GM12878 (cell line): ENCODE data around the gene SF3A1. TPM values are rescaled to one million over a fixed set of nuclear protein-coding genes. Genes with fewer than 3 reads are reported as not detected.

Source experiments
- CBX5 ChIP-seq: sonication (generic); IDR thresholded peaks from 2 replicates; pipeline ENCODE4 v1.6.1; 2016; ENCODE audit warnings: low read depth, moderate library complexity, mild to moderate bottlenecking, inconsistent platforms
- CHD2 ChIP-seq: IDR thresholded peaks from 2 replicates; pipeline ENCODE4 v1.6.1; 2011; ENCODE audit warnings: low read depth, low read length, improper control_type of control experiment, borderline replicate concordance
- CHD4 ChIP-seq: fragments of 200-600 bp; sonication (generic); IDR thresholded peaks from 2 replicates; pipeline ENCODE4 v1.6.1; 2016; ENCODE audit warnings: mild to moderate bottlenecking
- CREM ChIP-seq: IDR thresholded peaks from 2 replicates; pipeline ENCODE4 v1.6.1; 2014; ENCODE audit warnings: antibody characterized with exemption, low read depth
- EED ChIP-seq: sonication (generic); IDR thresholded peaks from 2 replicates; pipeline ENCODE4 v1.6.1; 2016; ENCODE audit warnings: antibody characterized with exemption, low read depth
- NFYB ChIP-seq: IDR thresholded peaks from 2 replicates; pipeline ENCODE4 v1.6.1; 2011; ENCODE audit warnings: low read depth, mild to moderate bottlenecking, low read length, improper control_type of control experiment, moderate library complexity; ENCODE audit not compliant: insufficient read depth
- NR2C1 ChIP-seq: fragments of 450-650 bp; IDR thresholded peaks from 2 replicates; pipeline ENCODE4 v1.6.1; 2017; ENCODE audit warnings: antibody characterized with exemption, mild to moderate bottlenecking, moderate library complexity
- POLR2AphosphoS2 ChIP-seq: IDR thresholded peaks from 2 replicates; pipeline ENCODE4 v1.6.1; 2011; ENCODE audit warnings: low read depth, mild to moderate bottlenecking, low read length, improper control_type of control experiment, moderate library complexity
- POLR2AphosphoS5 ChIP-seq: IDR thresholded peaks from 2 replicates; pipeline ENCODE4 v1.6.1; 2011; ENCODE audit warnings: mild to moderate bottlenecking, low read length, inconsistent platforms
- RELA ChIP-seq: fragments of 450-650 bp; IDR thresholded peaks from 2 replicates; pipeline ENCODE4 v1.8.0; 2014; ENCODE audit warnings: borderline replicate concordance; ENCODE audit not compliant: partially characterized antibody
- SMAD1 ChIP-seq: fragments of 450-650 bp; IDR thresholded peaks from 2 replicates; pipeline ENCODE4 v1.6.1; 2018; ENCODE audit warnings: mild to moderate bottlenecking, low read depth; ENCODE audit not compliant: partially characterized antibody
- SP1 ChIP-seq: IDR thresholded peaks from one replicate; pipeline ENCODE4 v1.6.1; 2011; ENCODE audit warnings: low read depth, low read length
- SREBF2 ChIP-seq: IDR thresholded peaks from 2 replicates; pipeline ENCODE4 v1.6.1; 2012; ENCODE audit warnings: mild to moderate bottlenecking, low read length
- ZNF207 ChIP-seq: fragments of 450-650 bp; IDR thresholded peaks from 2 replicates; pipeline ENCODE4 v1.6.1; 2014; ENCODE audit warnings: antibody characterized with exemption, mild to moderate bottlenecking, borderline replicate concordance
- ZNF384 ChIP-seq: IDR thresholded peaks from 2 replicates; pipeline ENCODE4 v1.6.1; 2012; ENCODE audit warnings: low read depth, mild to moderate bottlenecking, low read length, improper control_type of control experiment, borderline replicate concordance
- polyA plus RNA-seq, 11 experiments: library from polyadenylated mRNA; depleted of rRNA in 4 of 11; unstranded in 6 of 11; stranded (reverse) in 5 of 11; fragments of >200 nt; fragmentation: Nextera tagmentation in 4 of 11; fragmentation: Illumina TruSeq in 1 of 11; extraction: Ambion mirVana in 4 of 11; extraction: Trizol in 1 of 11; gene quantifications; 1 replicate in 1 of 11; 2 replicates in 10 of 11; pipeline versions ENCODE4 v1.2.1 to v1.2.3, GENCODE V29; 2011 to 2016; ENCODE audit warnings: inconsistent platforms in 2 of 11, missing spikeins in 2 of 11, low read depth in 1 of 11
- total RNA-seq, 4 experiments: library from RNA; depleted of rRNA in 3 of 4; stranded (reverse); fragments of >200 nt in 3 of 4; fragmentation: Illumina TruSeq in 1 of 4; extraction: Trizol in 1 of 4; gene quantifications; 2 replicates each; pipeline versions ENCODE4 v1.2.1 to v1.2.3, GENCODE V29; 2013 to 2021
- TF ChIP-seq, protein P1 (sequence below): fragments of 450-650 bp; IDR thresholded peaks from 2 replicates; pipeline ENCODE4 v1.6.1; 2017; ENCODE audit warnings: antibody characterized with exemption, mild to moderate bottlenecking, moderate library complexity
- TF ChIP-seq, protein P2 (sequence below): fragments of 150-350 bp; IDR thresholded peaks from 2 replicates; pipeline ENCODE4 v1.6.1; 2014; ENCODE audit warnings: mild to moderate bottlenecking, low read depth, low read length
- TF ChIP-seq, protein P3 (sequence below): fragments of 450-650 bp; IDR thresholded peaks from 2 replicates; pipeline ENCODE4 v1.6.1; 2018; ENCODE audit warnings: mild to moderate bottlenecking, low read depth, moderate library complexity; ENCODE audit not compliant: partially characterized antibody
- TF ChIP-seq, protein P4 (sequence below): IDR thresholded peaks from 2 replicates; pipeline ENCODE4 v1.6.1; 2011; ENCODE audit warnings: low read depth, mild to moderate bottlenecking, low read length, moderate library complexity, borderline replicate concordance; ENCODE audit errors: extremely low read depth

SF3A1 gene
- total and polyA plus RNA-seq, 10 of the 15 experiments (the other 5 are each of a cell fraction or from before 2014, with no cell fraction given): 10.4 to 239 (median 46.0) TPM

DNA sequence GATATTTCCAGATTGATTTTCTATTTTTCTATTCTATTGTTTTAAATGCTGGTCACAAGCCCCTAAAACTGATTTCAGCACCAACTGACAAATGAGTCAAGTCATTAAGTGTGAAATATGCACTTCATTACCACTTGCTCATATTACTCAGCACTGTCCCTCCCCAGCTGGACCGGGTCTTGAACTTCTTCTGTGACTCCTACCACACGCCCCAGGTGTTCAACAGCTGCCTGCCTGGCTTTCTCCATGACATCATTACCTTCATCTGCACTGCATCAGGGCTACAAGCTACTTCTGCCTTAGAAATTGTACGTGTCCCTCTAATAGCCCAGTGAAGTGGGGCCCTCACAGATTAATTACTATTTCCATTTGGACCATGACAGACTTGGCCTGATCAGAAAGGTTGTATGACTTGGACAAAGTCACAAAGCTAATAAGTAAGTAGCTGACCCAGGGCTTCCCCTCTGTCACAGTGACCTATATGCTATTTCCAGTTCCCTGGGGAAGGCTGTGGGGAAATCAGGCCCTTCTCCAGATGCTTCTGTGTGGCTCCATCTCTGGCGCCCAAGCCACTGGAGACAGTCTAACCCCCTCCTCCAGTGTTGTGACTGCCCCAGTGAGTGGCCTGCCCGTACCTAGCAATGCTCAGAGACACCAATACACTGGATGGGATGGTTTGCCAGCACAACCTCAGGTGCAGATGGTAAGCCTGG lies 48.0 kb downstream of the SF3A1 start (continued):
- TF ChIP-seq, protein P1, sequence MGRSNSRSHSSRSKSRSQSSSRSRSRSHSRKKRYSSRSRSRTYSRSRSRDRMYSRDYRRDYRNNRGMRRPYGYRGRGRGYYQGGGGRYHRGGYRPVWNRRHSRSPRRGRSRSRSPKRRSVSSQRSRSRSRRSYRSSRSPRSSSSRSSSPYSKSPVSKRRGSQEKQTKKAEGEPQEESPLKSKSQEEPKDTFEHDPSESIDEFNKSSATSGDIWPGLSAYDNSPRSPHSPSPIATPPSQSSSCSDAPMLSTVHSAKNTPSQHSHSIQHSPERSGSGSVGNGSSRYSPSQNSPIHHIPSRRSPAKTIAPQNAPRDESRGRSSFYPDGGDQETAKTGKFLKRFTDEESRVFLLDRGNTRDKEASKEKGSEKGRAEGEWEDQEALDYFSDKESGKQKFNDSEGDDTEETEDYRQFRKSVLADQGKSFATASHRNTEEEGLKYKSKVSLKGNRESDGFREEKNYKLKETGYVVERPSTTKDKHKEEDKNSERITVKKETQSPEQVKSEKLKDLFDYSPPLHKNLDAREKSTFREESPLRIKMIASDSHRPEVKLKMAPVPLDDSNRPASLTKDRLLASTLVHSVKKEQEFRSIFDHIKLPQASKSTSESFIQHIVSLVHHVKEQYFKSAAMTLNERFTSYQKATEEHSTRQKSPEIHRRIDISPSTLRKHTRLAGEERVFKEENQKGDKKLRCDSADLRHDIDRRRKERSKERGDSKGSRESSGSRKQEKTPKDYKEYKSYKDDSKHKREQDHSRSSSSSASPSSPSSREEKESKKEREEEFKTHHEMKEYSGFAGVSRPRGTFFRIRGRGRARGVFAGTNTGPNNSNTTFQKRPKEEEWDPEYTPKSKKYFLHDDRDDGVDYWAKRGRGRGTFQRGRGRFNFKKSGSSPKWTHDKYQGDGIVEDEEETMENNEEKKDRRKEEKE: no peak
- TF ChIP-seq CHD4 (no peak), NFYB (no peak), CBX5 (no peak), POLR2AphosphoS2 (no peak), ZNF384 (no peak), ZNF207 (no peak), NR2C1 (no peak), SP1 (no peak), EED (peak; percentile 38; the same call in 1 of the 2 replicates), POLR2AphosphoS5 (peak; percentile 43; the same call in 1 of the 2 replicates), SREBF2 (no peak), CREM (peak; percentile 61), CHD2 (no peak), RELA (no peak), SMAD1 (no peak)
- TF ChIP-seq, protein P2, sequence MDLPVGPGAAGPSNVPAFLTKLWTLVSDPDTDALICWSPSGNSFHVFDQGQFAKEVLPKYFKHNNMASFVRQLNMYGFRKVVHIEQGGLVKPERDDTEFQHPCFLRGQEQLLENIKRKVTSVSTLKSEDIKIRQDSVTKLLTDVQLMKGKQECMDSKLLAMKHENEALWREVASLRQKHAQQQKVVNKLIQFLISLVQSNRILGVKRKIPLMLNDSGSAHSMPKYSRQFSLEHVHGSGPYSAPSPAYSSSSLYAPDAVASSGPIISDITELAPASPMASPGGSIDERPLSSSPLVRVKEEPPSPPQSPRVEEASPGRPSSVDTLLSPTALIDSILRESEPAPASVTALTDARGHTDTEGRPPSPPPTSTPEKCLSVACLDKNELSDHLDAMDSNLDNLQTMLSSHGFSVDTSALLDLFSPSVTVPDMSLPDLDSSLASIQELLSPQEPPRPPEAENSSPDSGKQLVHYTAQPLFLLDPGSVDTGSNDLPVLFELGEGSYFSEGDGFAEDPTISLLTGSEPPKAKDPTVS: no peak
- TF ChIP-seq, protein P3, sequence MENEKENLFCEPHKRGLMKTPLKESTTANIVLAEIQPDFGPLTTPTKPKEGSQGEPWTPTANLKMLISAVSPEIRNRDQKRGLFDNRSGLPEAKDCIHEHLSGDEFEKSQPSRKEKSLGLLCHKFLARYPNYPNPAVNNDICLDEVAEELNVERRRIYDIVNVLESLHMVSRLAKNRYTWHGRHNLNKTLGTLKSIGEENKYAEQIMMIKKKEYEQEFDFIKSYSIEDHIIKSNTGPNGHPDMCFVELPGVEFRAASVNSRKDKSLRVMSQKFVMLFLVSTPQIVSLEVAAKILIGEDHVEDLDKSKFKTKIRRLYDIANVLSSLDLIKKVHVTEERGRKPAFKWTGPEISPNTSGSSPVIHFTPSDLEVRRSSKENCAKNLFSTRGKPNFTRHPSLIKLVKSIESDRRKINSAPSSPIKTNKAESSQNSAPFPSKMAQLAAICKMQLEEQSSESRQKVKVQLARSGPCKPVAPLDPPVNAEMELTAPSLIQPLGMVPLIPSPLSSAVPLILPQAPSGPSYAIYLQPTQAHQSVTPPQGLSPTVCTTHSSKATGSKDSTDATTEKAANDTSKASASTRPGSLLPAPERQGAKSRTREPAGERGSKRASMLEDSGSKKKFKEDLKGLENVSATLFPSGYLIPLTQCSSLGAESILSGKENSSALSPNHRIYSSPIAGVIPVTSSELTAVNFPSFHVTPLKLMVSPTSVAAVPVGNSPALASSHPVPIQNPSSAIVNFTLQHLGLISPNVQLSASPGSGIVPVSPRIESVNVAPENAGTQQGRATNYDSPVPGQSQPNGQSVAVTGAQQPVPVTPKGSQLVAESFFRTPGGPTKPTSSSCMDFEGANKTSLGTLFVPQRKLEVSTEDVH: no peak
- TF ChIP-seq, protein P4, sequence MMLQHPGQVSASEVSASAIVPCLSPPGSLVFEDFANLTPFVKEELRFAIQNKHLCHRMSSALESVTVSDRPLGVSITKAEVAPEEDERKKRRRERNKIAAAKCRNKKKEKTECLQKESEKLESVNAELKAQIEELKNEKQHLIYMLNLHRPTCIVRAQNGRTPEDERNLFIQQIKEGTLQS: no peak
